SK-N-SH treated with all-trans-retinoic acid at 6 μM for 48 hours (cell line): ENCODE data around the gene CEP164.

Experiments used
- ATAC-seq: fragments of 200-7000 bp; cut with Tn5 transposase; 3 replicates; pipeline ENCODE4 v1.9.1; 2020; ENCODE audit warnings: mild to moderate bottlenecking, moderate library complexity
- ARNTL ChIP-seq: fragments of 450-650 bp; formaldehyde crosslinking; IDR thresholded peaks from 2 replicates; pipeline ENCODE4 v1.5.0; 2020; ENCODE audit warnings: low read depth, mild to moderate bottlenecking, moderate library complexity, borderline replicate concordance
- BACH2 ChIP-seq: fragments of 250-450 bp; sonication (Bioruptor Pico); IDR thresholded peaks from 2 replicates; pipeline ENCODE4 v1.9.0; 2021; ENCODE audit warnings: mild to moderate bottlenecking, borderline replicate concordance
- CSDC2 ChIP-seq: fragments of 250-450 bp; sonication (Bioruptor Pico); IDR thresholded peaks from 2 replicates; pipeline ENCODE4 v1.5.0; 2020; ENCODE audit warnings: mild to moderate bottlenecking, moderate library complexity
- ESRRG ChIP-seq: fragments of 250-450 bp; sonication (Bioruptor Pico); IDR thresholded peaks from 2 replicates; pipeline ENCODE4 v1.6.1; 2021; ENCODE audit warnings: mild to moderate bottlenecking
- GLIS3 ChIP-seq: fragments of 250-450 bp; sonication (Bioruptor Pico); IDR thresholded peaks from 2 replicates; pipeline ENCODE4 v1.5.0; 2020; ENCODE audit warnings: mild to moderate bottlenecking, moderate library complexity
- ISL1 ChIP-seq: fragments of 250-450 bp; sonication (Bioruptor Pico); IDR thresholded peaks from 2 replicates; pipeline ENCODE4 v2.1.2; 2022; ENCODE audit warnings: mild to moderate bottlenecking, moderate library complexity
- OSR1 ChIP-seq: fragments of 250-450 bp; sonication (Bioruptor Pico); IDR thresholded peaks from 2 replicates; pipeline ENCODE4 v1.8.0; 2022; ENCODE audit warnings: moderate library complexity, mild to moderate bottlenecking, inconsistent platforms
- PPARA ChIP-seq: fragments of 250-450 bp; sonication (Bioruptor Pico); IDR thresholded peaks from 2 replicates; pipeline ENCODE4 v1.5.0; 2020; ENCODE audit warnings: mild to moderate bottlenecking, borderline replicate concordance
- SNAI2 ChIP-seq: fragments of 250-450 bp; sonication (Bioruptor Pico); IDR thresholded peaks from 2 replicates; pipeline ENCODE4 v1.5.0; 2020; ENCODE audit warnings: mild to moderate bottlenecking, moderate library complexity
- TCF4 ChIP-seq: fragments of 250-450 bp; sonication (Bioruptor Pico); IDR thresholded peaks from 2 replicates; pipeline ENCODE4 v1.8.0; 2021; ENCODE audit warnings: mild to moderate bottlenecking, moderate library complexity, borderline replicate concordance
- TOX ChIP-seq: fragments of 250-450 bp; sonication (Bioruptor Pico); IDR thresholded peaks from 2 replicates; pipeline ENCODE4 v1.8.0; 2021; ENCODE audit warnings: mild to moderate bottlenecking, moderate library complexity, borderline replicate concordance
- ZC3H10 ChIP-seq: fragments of 250-450 bp; sonication (Bioruptor Pico); IDR thresholded peaks from 2 replicates; pipeline ENCODE4 v1.5.1; 2021; ENCODE audit warnings: mild to moderate bottlenecking, moderate library complexity
- ZFP3 ChIP-seq: fragments of 250-450 bp; sonication (Bioruptor Pico); IDR thresholded peaks from 2 replicates; pipeline ENCODE4 v1.5.0; 2020; ENCODE audit warnings: mild to moderate bottlenecking, moderate library complexity
- ZFP30 ChIP-seq: fragments of 450-650 bp; formaldehyde crosslinking; IDR thresholded peaks from 2 replicates; pipeline ENCODE4 v1.5.0; 2022; ENCODE audit warnings: mild to moderate bottlenecking, moderate library complexity
- ZNF565 ChIP-seq: fragments of 450-650 bp; formaldehyde crosslinking; conservative IDR thresholded peaks from 2 replicates; pipeline ENCODE4 v1.5.0; 2020; ENCODE audit warnings: low read depth, mild to moderate bottlenecking, moderate library complexity
- ZNF70 ChIP-seq: fragments of 450-650 bp; formaldehyde crosslinking; IDR thresholded peaks from 2 replicates; pipeline ENCODE4 v1.5.0; 2020; ENCODE audit warnings: mild to moderate bottlenecking, moderate library complexity
- ZNF8 ChIP-seq: fragments of 450-650 bp; formaldehyde crosslinking; IDR thresholded peaks from 2 replicates; pipeline ENCODE4 v1.5.0; 2020; ENCODE audit warnings: mild to moderate bottlenecking, moderate library complexity
- TF ChIP-seq, protein P1 (sequence below): fragments of 250-450 bp; sonication (Bioruptor Pico); IDR thresholded peaks from 2 replicates; pipeline ENCODE4 v1.8.0; 2020; ENCODE audit warnings: mild to moderate bottlenecking, moderate library complexity, borderline replicate concordance
- TF ChIP-seq, protein P2 (sequence below): fragments of 250-450 bp; sonication (Bioruptor Pico); IDR thresholded peaks from 2 replicates; pipeline ENCODE4 v1.5.0; 2020; ENCODE audit warnings: mild to moderate bottlenecking, moderate library complexity
- TF ChIP-seq, protein P3 (sequence below): fragments of 250-450 bp; sonication (Bioruptor Pico); IDR thresholded peaks from 2 replicates; pipeline ENCODE4 v1.8.0; 2021; ENCODE audit warnings: low read depth, mild to moderate bottlenecking, moderate library complexity, borderline replicate concordance
- TF ChIP-seq, protein P4 (sequence below): fragments of 250-450 bp; sonication (Bioruptor Pico); IDR thresholded peaks from 2 replicates; pipeline ENCODE4 v1.5.1; 2020; ENCODE audit warnings: low read depth, mild to moderate bottlenecking, moderate library complexity
- TF ChIP-seq, protein P5 (sequence below): fragments of 250-450 bp; sonication (Bioruptor Pico); IDR thresholded peaks from 2 replicates; pipeline ENCODE4 v1.5.1; 2021; ENCODE audit warnings: mild to moderate bottlenecking, moderate library complexity

Gene CEP164

DNA sequence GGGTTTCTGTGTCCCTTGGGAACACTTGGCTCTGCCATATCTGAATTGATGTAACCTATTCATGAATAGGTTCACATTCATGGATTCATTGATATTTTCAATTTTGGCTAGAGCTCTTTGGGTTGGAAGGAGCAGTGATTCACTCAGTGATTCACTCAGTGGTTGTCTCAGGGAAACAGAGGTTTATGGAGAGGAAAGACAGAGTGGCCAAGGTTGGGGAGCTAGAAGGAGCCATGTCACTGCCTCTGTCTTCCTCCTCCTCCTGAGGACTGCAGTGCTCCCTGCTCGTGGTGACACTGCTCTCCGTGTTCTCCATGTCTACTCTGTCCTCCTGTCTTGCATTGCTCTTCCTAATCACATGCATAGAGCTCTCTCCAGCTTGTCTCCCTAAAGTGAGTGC, 17.4 kb downstream of the CEP164 start:
- no peak for ATAC-seq

DNA sequence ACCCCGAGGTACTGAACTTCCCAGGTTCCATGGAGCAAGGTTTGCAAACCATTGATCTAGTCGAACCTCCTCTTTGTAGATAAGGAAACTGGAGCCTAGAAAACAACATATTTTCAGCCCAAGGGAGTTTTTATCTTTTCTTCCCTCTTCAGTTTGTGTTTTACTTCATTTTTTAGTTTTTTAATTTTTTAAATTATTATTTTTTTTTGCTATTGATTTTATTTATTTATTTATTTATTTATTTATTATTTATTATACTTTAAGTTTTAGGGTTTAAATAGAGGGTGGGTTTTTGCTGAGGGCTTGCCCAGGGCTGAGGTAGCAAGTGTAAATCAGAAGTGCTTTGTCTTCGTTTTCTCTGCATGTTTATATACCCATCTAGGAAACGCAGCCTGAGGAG, 26.9 kb downstream of the CEP164 start:
- ATAC-seq = no peak
- TF ChIP-seq, protein P1, sequence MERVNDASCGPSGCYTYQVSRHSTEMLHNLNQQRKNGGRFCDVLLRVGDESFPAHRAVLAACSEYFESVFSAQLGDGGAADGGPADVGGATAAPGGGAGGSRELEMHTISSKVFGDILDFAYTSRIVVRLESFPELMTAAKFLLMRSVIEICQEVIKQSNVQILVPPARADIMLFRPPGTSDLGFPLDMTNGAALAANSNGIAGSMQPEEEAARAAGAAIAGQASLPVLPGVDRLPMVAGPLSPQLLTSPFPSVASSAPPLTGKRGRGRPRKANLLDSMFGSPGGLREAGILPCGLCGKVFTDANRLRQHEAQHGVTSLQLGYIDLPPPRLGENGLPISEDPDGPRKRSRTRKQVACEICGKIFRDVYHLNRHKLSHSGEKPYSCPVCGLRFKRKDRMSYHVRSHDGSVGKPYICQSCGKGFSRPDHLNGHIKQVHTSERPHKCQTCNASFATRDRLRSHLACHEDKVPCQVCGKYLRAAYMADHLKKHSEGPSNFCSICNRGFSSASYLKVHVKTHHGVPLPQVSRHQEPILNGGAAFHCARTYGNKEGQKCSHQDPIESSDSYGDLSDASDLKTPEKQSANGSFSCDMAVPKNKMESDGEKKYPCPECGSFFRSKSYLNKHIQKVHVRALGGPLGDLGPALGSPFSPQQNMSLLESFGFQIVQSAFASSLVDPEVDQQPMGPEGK = no peak
- TF ChIP-seq ZFP3 (CRISPR knock-in tag) (no peak), GLIS3 (CRISPR knock-in tag) (no peak), ZNF70 (CRISPR knock-in tag) (no peak), TCF4 (no peak), TOX (CRISPR knock-in tag) (no peak), ZNF8 (no peak), ESRRG (CRISPR knock-in tag) (no peak), ARNTL (no peak), SNAI2 (CRISPR knock-in tag) (no peak), OSR1 (CRISPR knock-in tag) (no peak), ZC3H10 (CRISPR knock-in tag) (no peak), BACH2 (no peak)
- TF ChIP-seq, protein P2, sequence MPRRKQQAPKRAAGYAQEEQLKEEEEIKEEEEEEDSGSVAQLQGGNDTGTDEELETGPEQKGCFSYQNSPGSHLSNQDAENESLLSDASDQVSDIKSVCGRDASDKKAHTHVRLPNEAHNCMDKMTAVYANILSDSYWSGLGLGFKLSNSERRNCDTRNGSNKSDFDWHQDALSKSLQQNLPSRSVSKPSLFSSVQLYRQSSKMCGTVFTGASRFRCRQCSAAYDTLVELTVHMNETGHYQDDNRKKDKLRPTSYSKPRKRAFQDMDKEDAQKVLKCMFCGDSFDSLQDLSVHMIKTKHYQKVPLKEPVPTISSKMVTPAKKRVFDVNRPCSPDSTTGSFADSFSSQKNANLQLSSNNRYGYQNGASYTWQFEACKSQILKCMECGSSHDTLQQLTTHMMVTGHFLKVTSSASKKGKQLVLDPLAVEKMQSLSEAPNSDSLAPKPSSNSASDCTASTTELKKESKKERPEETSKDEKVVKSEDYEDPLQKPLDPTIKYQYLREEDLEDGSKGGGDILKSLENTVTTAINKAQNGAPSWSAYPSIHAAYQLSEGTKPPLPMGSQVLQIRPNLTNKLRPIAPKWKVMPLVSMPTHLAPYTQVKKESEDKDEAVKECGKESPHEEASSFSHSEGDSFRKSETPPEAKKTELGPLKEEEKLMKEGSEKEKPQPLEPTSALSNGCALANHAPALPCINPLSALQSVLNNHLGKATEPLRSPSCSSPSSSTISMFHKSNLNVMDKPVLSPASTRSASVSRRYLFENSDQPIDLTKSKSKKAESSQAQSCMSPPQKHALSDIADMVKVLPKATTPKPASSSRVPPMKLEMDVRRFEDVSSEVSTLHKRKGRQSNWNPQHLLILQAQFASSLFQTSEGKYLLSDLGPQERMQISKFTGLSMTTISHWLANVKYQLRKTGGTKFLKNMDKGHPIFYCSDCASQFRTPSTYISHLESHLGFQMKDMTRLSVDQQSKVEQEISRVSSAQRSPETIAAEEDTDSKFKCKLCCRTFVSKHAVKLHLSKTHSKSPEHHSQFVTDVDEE (CRISPR knock-in tag) = no peak
- TF ChIP-seq, protein P3, sequence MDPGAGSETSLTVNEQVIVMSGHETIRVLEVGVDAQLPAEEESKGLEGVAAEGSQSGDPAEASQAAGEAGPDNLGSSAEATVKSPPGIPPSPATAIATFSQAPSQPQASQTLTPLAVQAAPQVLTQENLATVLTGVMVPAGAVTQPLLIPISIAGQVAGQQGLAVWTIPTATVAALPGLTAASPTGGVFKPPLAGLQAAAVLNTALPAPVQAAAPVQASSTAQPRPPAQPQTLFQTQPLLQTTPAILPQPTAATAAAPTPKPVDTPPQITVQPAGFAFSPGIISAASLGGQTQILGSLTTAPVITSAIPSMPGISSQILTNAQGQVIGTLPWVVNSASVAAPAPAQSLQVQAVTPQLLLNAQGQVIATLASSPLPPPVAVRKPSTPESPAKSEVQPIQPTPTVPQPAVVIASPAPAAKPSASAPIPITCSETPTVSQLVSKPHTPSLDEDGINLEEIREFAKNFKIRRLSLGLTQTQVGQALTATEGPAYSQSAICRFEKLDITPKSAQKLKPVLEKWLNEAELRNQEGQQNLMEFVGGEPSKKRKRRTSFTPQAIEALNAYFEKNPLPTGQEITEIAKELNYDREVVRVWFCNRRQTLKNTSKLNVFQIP = no peak
- TF ChIP-seq, protein P4, sequence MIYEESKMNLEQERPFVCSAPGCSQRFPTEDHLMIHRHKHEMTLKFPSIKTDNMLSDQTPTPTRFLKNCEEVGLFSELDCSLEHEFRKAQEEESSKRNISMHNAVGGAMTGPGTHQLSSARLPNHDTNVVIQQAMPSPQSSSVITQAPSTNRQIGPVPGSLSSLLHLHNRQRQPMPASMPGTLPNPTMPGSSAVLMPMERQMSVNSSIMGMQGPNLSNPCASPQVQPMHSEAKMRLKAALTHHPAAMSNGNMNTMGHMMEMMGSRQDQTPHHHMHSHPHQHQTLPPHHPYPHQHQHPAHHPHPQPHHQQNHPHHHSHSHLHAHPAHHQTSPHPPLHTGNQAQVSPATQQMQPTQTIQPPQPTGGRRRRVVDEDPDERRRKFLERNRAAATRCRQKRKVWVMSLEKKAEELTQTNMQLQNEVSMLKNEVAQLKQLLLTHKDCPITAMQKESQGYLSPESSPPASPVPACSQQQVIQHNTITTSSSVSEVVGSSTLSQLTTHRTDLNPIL = no peak

More for the DNA sequence above, 17.4 kb downstream of the CEP164 start:
- no peak for TF ChIP-seq ZFP3 (CRISPR knock-in tag)
- TF ChIP-seq ZNF8 = no peak
- no peak for TF ChIP-seq TOX (CRISPR knock-in tag)
- TF ChIP-seq CSDC2 (CRISPR knock-in tag) = no peak
- TF ChIP-seq ZNF565 (CRISPR knock-in tag) = no peak
- TF ChIP-seq ZC3H10 (CRISPR knock-in tag) = no peak
- no peak for TF ChIP-seq ZFP30 (CRISPR knock-in tag)
- no peak for TF ChIP-seq ARNTL
- no peak for TF ChIP-seq PPARA (CRISPR knock-in tag)
- TF ChIP-seq, protein P5, sequence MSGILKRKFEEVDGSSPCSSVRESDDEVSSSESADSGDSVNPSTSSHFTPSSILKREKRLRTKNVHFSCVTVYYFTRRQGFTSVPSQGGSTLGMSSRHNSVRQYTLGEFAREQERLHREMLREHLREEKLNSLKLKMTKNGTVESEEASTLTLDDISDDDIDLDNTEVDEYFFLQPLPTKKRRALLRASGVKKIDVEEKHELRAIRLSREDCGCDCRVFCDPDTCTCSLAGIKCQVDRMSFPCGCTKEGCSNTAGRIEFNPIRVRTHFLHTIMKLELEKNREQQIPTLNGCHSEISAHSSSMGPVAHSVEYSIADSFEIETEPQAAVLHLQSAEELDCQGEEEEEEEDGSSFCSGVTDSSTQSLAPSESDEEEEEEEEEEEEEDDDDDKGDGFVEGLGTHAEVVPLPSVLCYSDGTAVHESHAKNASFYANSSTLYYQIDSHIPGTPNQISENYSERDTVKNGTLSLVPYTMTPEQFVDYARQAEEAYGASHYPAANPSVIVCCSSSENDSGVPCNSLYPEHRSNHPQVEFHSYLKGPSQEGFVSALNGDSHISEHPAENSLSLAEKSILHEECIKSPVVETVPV = no peak
- no peak for TF ChIP-seq ISL1 (CRISPR knock-in tag)
- TF ChIP-seq, protein P1 = no peak
- TF ChIP-seq, protein P3 = no peak
- no peak for TF ChIP-seq BACH2
- no peak for TF ChIP-seq OSR1 (CRISPR knock-in tag)
- no peak for TF ChIP-seq TCF4
- TF ChIP-seq, protein P4 = no peak
- no peak for TF ChIP-seq GLIS3 (CRISPR knock-in tag)
- no peak for TF ChIP-seq ZNF70 (CRISPR knock-in tag)
- TF ChIP-seq, all 23 proteins: peak for 0
